Coronary artery (tissue), 2 donors: ENCODE results near the gene STK39.

Source experiments
- DNase-seq: peaks from one replicate; pipeline ENCODE4 v3.0.0-alpha.2; 2017; ENCODE audit warnings: low spot score
- H3K27ac ChIP-seq, 2 donors: fragments of 200-600 bp; sonication (generic); one replicate each; pipeline ENCODE4 v1.5.1; 2016 to 2019
- H3K4me3 ChIP-seq: fragments of 200-600 bp; sonication (generic); 2 replicates; pipeline ENCODE4 v1.5.1; 2016; ENCODE audit warnings: mild to moderate bottlenecking, moderate library complexity
- CTCF ChIP-seq: fragments of 200-600 bp; sonication (generic); IDR thresholded peaks from one replicate; pipeline ENCODE4 v1.5.1; 2019; ENCODE audit warnings: antibody characterized with exemption

Gene STK39

GRCh38 chr2:168211664-168212163 lies 35.7 kb downstream of the STK39 start:
- TF ChIP-seq CTCF: no peak
- Histone ChIP-seq H3K27ac (no peak overlapping the region), H3K4me3 (no peak overlapping the region)

GRCh38 chr2:168210895-168211570 lies 36.4 kb downstream of the STK39 start:
- TF ChIP-seq CTCF: no peak
- peak overlapping the region in 1 of 2 donors; percentile 17 for H3K27ac ChIP-seq
- H3K4me3 ChIP-seq: peak overlapping the region; percentile 40
- no peak for DNase-seq

More at GRCh38 chr2:168211664-168212163, 35.7 kb downstream of the STK39 start:
- no peak for DNase-seq

- H3K4me3 ChIP-seq: peak overlapping the region; percentile 40
- no peak overlapping the region for H3K27ac ChIP-seq
- no peak for DNase-seq
- no peak for TF ChIP-seq CTCF
Observed at GRCh38 chr2:168210216-168210894, 37.0 kb downstream of the STK39 start.

- H3K27ac ChIP-seq: no peak overlapping the region
- no peak for TF ChIP-seq CTCF
- DNase-seq: no peak
- no peak overlapping the region for H3K4me3 ChIP-seq
Observed at GRCh38 chr2:168208652-168209051, 38.7 kb downstream of the STK39 start.

- no peak overlapping the region for H3K27ac ChIP-seq
- no peak overlapping the region for H3K4me3 ChIP-seq
- TF ChIP-seq CTCF: no peak
- no peak for DNase-seq
Observed at GRCh38 chr2:168207851-168208250, 39.5 kb downstream of the STK39 start.

- DNase-seq: no peak
- no peak for TF ChIP-seq CTCF
- Histone ChIP-seq H3K27ac (no peak overlapping the region), H3K4me3 (no peak overlapping the region)
Observed at GRCh38 chr2:168203762-168204693, 43.4 kb downstream of the STK39 start.
